Stomach (tissue), 4 donors: ENCODE data around the gene CCDC137.

Experiments
- CTCF ChIP-seq, 7 experiments: fragments of 450-650 bp in 4 of 7; fragments of 200-600 bp in 3 of 7; sonication (generic) in 3 of 7; IDR thresholded peaks; one replicate each; pipeline ENCODE4 v1.5.1; 2016 to 2019; ENCODE audit warnings: antibody characterized with exemption in 7 of 7, control low read depth in 2 of 7, mild to moderate bottlenecking in 1 of 7
- EP300 ChIP-seq: sonication (generic); formaldehyde crosslinking; IDR thresholded peaks from one replicate; pipeline ENCODE4 v1.6.1; 2017; ENCODE audit warnings: antibody characterized with exemption
- POLR2A ChIP-seq, 4 donors: fragments of 450-650 bp; IDR thresholded peaks; one replicate each; pipeline ENCODE4 v1.6.1; 2016; ENCODE audit warnings: antibody characterized with exemption in 4 of 4, control low read depth in 2 of 4, mild to moderate bottlenecking in 1 of 4, moderate library complexity in 1 of 4
- POLR2AphosphoS5 ChIP-seq, 3 donors: sonication (generic); formaldehyde crosslinking; IDR thresholded peaks; one replicate each; pipeline ENCODE4 v1.6.1; 2016; ENCODE audit warnings: antibody characterized with exemption in 3 of 3

- TF ChIP-seq POLR2AphosphoS5 (IDR thresholded peaks at IDR 0.05) (no peak), CTCF (IDR thresholded peaks at IDR 0.05) (no peak), EP300 (no peak), POLR2A (IDR thresholded peaks at IDR 0.05) (no peak)
Observed at GRCh38 chr17:81638683-81639082, 27.9 kb upstream of the CCDC137 start.
